Measurements from ENCODE around the gene BEAN1.
"Not testable (repeated sequence)": the region's sequence is repeated elsewhere in the genome, so short reads cannot be mapped to it uniquely, and the experiment has no call there.

The BEAN1 gene

DNA sequence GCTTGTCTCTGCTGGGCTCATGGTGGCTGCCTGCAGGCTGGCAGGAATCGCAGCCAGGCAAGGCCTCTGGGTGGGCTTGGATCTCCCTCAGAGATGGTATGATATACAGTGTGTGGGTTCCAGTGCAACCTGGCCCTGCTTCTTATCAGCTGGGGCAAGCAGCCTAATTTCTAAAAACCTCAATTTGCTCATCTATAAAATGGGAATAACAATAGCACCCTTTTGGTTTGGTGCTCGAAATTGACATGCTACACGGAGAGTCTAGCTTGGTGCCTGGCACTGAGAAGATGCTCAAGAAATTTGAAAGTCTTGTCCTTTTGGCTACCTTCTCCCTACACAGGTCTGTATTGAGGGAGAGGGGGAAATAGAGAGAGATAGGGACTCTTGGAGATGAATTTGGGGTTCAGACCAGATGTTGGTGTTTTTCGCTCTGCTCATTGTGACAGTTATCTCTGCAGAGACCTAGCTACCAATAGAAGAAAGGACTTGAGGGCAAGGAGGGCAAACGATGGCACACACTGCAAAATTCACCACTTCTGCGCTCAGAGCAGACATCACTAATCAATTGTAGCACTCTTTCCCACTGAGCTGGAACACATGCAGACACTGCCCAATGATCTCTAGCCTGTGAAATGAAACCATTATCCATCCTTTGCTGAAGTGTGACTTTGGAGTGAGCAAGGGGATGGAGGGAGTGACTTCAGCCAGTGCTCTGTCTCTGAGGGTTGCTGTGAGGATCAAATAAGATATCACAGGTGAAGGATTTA is 15.6 kb downstream of the BEAN1 start:
- DNase-seq, result no peak

DNA sequence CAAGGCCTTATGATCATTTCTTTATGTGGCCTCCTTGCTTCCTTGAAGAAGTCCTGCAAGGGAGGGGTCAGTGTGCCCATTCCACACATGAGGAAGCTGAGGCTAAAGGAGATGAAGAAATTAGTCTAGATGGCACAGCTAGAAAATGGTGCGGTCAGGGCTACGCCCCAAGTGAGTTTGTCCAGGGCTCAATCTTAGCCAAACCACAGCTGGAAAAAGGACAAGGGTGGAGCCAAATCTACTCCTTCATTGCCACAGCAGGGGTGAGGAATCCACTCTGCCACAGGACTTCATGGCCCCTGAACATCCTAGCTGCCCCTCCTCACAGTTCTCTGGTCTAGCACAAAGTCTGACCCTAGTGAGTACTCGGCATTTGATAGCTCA is 16.2 kb downstream of the BEAN1 start:
- no peak for DNase-seq

DNA sequence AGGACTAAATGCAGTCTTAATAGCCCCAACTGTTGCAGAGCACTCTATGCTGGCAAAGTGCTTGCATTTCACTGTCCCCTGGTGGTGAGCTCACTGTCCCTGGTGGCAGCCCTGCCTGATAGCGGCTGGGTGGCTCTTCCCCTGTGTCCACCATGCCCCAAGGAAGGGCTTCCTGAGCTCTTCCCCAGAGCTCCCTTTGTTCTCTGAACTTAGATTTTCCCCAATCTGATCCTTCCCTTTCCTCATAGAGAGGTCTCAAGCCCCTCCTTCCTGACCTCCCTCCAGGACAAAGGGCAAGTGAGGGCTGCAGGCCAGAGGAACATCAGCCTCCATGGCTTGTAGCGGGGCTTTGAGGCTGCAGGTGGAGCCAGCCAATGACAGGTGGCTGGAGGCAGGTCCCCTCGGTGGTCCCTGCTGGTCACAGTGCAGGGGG is 17.0 kb downstream of the BEAN1 start:
- no peak for DNase-seq

DNA sequence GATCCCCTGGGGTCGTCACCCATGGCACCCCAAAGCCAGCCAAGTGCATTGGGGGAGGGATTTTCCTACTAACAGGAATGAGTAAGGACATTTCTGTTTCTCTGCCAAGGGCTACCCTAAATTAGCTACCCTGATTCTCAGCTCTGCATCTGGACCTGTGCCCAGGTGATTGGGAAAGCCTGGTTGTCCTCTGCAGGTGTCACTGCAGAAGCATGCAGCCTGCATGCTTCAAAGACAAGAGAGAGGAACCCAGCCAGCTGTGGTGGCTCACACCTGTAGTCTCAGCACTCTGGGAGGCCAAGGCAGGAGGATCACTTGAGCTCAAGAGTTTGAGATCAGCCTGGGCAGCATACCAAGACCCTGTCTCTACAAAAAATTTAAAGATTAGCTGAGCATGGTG is 19.6 kb downstream of the BEAN1 start:
- no peak for DNase-seq

DNA sequence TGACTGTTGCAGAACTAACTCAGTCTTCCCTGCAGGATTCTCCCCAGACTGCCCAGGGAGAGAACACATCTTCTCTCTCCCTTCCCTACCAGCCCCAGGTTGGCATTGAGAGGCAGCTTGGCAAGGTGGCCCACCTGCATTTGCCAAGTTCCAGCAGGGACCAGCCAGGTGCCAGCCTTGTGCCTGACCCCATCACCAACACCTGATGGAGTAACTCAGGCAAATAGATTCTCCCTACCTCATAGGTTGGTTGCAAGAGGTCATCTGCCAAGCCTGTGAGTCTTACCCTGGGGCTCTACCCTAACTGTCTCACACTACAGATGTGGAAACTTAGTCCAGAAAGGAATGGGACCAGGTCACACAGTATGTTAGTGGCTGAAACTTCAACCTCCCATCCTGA is 20.4 kb downstream of the BEAN1 start:
- DNase-seq, result no peak

DNA sequence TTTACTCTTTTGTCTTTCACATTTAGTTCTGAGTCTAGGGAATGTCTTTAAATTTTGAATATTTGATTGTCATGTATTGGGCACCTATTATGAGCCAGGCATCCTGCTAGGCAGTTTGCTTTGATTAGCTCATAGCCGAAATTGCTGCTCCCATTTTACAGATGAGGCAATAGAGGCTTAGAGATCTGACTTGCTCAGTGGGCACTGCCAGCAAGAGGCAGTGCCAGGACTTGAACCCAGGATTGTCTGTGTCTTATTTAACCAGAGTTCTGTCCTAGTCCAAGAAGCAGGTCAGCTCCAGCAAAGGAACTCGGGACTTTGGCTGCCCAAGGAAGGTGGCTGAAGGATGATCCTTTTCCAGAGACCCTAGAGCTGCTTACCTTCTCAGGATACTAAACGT is 24.5 kb downstream of the BEAN1 start:
- DNase-seq, result no peak

DNA sequence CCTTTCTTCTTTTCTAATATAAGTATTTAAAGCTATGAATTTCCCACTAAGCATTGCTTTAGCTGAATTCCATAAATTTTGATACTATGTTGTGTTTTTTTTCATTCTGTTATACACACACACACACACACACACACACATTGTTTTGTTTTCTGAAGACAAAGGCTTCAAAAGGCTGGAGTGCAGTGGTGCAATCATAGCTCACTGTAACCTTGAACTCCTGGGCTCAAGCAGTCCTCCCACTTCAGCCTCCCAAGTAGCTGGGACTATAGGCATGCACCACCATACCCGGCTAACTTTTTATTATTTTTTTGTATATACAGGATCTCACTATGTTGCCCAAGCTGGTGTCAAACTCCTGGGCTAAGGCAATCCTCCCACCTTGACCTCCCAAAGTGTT is 26.1 kb downstream of the BEAN1 start:
- DNase-seq, result not testable (repeated sequence)

DNA sequence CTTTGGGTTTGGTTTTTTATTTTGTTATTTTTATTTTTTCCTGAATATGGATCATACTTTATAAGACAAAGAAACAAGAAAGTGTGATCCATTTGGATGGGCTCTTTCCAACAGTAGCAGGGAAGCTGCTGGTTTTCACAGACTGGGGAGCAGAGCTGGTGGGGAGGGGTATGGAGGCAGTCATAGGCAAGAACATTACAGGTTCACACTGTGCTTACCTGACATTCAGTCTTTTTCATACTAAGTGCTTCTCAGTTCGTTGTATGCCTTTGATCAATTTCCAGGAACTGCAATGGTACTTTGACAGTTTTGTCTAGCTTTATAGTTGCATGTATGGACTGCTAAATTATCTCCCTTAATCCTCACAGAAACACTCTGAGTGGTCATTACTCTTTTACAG is 27.7 kb downstream of the BEAN1 start:
- no peak for DNase-seq

DNA sequence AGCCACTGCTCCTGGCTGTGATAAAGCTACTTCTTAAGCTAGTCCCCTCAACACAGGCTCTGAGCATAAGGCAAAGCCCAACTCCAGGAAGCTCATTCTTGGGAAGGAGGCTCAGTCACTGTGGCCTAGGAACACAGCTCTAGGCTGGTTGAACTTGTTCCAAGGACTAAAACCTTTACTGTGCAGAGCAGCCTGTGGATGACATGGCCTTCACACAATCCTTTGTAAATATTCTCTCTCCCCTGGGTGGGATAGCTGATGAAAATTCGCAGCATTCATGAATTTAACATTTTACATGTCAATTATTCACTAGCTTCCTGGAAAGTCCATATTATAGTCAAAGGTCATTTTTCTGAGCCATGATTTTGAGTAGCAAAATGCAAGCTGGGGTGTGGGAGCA is 28.9 kb downstream of the BEAN1 start:
- DNase-seq, result no peak

DNA sequence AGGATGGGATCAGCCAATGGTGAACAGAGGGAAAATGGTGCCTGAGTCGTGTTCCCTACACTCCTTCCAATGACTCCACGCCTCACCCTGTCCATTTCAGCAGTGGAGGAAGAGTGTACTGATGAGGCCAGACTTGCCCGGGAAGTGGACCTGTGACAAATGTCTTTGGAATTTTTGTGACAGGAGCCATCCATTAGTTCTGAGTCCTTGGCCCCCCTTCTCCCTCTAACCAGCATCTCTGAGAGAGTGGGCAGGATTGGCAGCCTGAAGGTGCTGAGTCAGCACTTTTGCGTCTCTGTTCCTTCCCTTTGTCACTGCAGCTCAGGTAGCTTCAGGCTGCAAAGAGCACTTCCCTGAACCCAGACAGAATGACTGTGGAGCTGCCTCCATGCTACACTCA is 30.8 kb downstream of the BEAN1 start:
- DNase-seq, result no peak

DNA sequence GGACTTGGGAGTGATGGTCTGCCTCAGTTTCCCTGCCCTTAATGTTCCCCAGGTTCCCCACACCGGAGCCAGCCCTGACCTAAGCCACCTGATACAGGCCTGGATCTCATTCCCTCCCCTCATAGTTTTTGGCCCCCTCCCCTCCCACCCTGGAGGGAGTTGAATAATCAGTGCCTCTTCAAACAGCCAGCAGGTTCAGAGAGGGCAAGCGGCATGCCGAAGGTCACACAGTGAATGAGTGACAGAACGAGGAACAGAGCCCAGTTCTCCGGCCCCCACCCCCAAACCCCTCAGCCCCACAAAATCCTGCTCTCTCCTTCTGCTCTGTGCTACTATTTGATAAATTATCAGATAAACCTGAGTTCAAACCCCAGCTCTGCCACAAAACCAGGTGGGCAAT is 31.2 kb downstream of the BEAN1 start:
- no peak for DNase-seq

DNA sequence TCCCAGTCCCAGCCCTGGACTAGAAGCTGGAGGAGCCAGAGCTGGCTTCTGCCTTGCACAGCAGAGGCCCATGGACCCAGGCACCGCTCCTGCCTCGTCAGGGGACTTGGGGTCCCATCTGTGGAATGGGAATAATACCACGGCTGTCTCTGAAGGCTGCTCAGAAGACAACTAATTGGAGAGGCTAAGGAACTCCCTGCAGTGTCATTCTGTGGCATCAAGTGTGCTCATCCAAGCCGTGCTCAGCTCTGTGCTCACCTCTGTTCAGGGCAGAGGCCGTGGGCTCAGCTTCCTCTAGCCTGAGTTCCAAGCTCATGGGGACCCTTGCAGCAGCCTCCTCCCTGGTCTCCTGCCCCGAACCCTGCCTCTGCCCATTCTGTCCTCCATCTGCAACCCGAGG is 31.8 kb downstream of the BEAN1 start:
- no peak for DNase-seq

DNA sequence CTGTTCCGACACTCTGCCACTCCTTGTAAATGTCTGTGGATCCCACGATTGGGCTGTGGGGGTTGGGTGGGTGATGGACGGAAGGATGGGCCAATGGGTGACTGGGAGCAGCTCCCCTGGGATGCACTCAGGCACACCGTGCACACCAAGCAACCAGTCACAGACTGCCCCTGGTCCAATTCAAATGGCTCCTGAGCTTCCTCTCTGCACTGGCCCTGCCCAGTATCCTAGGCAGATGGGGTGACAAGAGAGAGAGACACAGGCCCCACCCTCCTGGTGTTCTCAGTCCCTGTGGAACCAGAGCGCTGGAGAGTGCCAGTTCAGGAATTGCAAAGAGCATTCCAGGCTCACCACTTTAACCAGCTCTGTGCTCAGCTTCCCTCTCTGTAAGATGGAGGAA is 32.8 kb downstream of the BEAN1 start:
- DNase-seq, result no peak

DNA sequence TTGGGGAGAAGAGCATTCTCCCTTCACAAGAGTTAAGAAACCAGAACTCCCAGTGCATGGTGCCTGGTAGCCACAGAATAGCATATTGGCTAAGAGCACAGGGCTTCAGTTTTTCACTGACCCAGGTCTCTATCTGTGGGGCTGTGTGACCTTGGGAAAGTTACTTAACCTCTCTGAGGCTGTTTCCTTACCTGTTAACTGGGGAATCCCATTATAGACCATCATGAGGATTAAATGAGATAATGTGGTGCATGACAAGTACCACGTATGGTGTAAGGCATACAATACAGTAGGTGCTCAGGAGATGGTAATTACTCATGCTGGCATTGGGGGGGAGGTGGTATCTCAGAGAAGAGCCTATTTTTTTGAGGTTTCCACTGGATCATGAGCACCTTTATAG is 33.6 kb downstream of the BEAN1 start:
- no peak for DNase-seq

DNA sequence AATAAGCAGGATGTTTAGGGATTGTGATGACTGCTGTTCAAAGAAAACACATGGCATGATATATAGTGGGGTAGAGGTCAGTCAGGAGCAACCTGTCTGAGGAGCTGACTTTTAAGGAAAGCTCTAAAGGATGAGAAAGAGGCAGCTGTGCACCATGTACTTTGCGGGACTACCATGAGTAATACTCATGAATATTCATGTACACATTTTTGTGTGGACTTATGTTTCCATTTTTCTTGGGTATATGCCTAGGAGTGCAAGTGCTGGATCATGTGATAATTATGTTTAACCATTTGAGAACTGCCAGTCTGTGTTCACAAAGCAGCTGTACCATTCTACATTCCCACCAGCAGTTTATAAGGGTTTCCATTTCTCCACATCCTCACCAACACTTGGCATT is 35.8 kb downstream of the BEAN1 start:
- no peak for DNase-seq

DNA sequence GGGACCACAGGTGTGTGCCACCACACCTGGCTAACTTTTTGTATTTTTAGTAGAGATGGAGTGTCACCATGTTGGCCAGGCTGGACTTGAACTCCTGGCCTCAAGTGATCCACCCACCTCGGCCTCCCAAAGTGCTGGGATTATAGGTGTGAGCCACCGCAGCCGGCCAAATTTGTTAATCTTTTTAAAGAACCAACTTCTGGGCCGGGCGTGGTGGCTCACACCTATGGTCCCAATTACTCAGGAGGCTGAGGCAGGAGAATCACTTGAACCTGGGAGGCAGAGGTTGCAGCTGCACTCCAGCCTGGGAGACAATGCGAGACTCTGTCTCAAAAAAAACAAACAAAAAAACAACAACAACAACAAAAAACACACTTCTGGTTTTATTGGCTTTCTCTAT is 38.9 kb downstream of the BEAN1 start:
- not testable (repeated sequence) for DNase-seq

DNA sequence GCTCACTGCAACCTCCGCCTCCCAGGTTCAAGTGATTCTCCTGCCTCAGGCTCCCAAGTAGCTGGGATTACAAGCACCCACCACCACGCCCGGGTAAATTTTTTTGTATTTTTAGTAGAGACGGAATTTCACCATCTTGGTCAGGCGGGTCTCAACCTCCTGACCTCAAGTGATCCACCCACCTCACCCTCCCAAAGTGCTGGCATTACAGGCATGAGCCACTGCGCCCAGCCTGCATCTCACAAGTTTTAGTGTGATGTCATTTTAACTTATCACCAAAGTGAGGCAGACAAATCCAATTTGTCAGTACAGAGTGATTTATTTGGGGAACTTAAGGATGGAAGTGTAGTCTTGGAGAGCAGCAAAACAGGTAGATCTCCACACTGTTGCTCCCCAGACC is 39.5 kb downstream of the BEAN1 start:
- not testable (repeated sequence) for DNase-seq

DNA sequence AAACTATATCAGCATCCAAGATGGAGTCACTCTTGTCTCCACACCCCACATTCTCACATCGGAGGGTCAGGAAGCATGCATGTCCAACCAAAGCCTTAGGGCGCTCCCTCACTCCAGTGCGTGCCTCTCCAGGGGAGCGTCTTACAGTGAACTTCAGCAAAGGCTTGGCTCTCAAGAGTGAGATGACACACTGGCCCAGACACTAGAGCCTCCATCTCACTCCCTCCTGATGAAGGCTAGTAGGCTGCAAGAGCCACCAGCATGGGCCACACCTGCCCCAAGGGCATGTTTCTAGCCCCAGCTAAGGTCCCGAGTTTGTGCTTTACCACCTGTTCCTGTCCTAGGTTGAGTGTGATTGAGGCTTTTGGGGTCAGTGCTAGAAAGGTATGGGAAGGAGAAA is 40.5 kb downstream of the BEAN1 start:
- DNase-seq, result no peak

DNA sequence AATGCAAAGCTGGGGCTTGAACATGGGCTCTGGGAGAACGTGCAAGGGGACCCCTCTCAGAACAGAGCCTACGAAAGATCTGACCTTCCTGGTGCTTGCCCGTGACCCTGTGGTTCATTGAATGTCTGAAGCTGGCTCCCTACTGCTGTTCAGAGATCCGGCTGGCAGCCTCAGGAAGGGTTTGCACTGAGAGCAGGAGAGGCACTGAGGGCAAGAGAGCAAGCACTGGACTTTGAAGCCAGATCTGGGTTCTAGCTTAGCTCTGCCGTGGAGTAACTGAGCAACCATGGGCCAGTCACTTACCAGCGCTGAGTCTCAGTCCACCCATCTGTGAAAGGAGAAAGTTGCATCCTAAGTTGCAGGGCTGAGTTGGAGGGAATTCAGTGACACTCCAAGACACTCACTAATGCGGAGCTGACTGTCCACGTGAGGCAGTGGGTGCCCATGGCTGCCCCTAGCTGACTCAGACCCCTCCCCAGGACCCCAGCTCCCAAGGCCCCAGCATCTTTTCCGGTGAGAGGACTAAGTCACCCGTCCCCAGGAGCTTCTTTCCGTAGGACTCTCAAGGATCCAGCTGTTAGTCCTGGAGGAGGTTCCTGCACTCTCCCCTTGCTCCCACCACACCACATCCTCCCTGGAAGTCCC is 41.3 kb downstream of the BEAN1 start:
- DNase-seq, result no peak

DNA sequence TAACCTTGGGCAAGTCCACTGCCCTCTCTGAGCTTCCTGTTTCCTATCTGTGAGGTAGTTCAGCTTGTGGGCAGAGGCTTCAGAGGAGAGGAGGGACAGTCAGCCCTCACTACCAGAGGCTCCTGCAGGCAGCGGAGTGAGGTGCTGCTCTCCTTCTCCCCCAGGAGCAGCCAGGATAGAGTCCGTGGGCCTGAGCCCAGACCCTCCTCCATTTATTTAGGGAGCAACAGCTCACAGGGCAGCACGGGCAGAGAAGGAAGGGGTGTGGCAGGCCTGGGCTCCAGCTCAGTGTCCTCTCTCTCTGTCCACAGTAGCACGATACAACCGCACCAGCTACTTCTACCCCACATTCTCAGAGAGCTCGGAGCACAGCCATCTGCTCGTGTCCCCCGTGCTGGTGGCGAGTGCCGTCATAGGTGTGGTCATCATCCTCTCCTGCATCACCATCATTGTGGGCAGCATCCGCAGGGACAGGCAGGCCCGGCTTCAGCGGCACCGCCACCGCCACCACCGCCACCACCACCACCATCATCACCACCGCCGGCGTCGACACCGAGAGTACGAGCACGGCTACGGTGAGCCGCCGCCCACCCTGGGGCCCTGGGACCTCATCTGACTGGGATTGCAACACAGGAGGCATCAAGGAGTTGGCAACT is 42.3 kb downstream of the BEAN1 start:
- no peak for DNase-seq

DNA sequence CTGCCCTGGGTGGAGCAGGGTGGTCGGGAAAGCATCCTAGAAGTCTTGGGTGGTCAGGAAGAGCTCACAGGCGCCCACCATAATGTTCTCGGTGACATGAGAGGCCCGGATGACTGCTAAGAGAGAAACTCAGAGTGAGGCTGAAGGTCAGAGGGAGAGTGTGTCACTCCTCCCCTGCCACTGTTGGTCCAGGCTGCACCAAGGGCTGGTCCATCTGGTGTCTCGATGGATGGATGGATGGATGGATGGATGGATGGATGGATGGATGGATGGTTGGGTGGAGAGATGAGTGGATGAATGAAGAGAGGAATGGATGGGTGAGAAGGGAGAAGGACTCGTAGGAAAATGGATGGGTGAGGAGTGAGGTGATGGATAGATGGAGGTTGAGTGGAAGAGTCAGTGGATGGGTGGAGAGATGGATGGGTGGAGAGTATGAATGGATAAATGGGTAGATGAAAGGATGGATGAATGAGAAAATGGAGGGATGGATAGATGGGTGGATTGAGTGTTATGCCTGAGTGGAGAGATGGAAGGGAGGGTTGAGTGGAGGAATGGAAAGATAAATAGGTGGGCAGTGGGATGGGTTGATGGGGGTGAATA is 43.0 kb downstream of the BEAN1 start:
- no peak for DNase-seq

DNA sequence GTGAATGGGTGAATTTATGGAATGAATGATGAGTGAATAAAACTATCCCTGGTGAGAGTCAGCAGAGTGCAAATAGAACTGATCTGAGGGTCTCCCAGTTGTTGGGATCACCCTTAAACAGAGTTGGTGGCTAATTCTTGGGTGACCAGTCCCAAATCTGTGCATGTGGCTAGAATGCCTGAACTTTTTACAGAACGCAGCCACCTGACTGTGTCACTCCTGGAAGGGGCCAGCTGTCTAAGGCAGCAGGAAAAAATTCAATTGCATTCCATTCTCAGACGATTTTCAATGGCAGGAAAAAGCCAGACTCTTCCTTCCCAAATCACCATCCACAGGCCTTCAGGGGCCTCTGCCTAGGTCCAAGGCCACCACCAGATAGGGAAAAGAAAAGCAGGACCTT is 43.5 kb downstream of the BEAN1 start:
- DNase-seq, result no peak

DNA sequence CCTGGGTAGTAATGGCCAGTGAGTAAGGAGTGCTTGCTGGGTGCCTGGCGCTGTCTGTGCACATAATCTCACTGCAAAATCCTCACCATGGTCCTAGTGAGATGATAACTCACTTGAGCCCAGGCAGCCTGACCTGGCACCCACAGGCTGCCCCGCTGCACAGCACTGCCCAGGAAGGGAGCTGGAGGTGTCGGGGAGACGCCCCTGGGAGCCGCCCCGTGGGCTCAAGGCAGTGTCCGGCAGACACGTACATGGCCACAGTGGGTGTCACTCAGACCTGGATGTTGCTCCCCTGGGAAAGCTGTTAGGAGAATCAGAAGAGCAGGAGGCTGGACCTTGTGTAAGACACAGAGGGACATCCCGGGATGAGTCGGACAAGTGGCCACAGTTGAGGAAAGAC is 44.2 kb downstream of the BEAN1 start:
- DNase-seq, result no peak
